GM06990 (cell line): Measurements from ENCODE around the gene REEP1.

Experiments
- DNase-seq: peaks from one replicate; pipeline ENCODE4 v3.0.0-alpha.2; 2011; ENCODE audit not compliant: insufficient read length; ENCODE audit errors: extremely low read depth
- H3K27me3 ChIP-seq: replicated peaks from 2 replicates; pipeline ENCODE4 v1.6.0; 2011; ENCODE audit warnings: low read length; ENCODE audit not compliant: control insufficient read depth, insufficient read depth
- H3K36me3 ChIP-seq: 2 replicates; pipeline ENCODE4 v1.5.1; 2011; ENCODE audit warnings: low read length; ENCODE audit not compliant: control insufficient read depth, insufficient read depth
- H3K4me3 ChIP-seq: replicated peaks from 2 replicates; pipeline ENCODE4 v1.5.1; 2011; ENCODE audit warnings: low read depth, mild to moderate bottlenecking, control low read depth, low read length
- CTCF ChIP-seq: IDR thresholded peaks from 2 replicates; pipeline ENCODE4 v1.5.1; 2011; ENCODE audit warnings: low read length, control low read depth, mild to moderate bottlenecking, inconsistent platforms; ENCODE audit not compliant: insufficient read depth, poor library complexity, severe bottlenecking

Gene REEP1

GRCh38 chr2:86186431-86186830, 151.0 kb downstream of the REEP1 start:
- no peak overlapping the region for H3K4me3 ChIP-seq
- TF ChIP-seq CTCF = no peak
- H3K27me3 ChIP-seq = no peaks in the 10 kb centered on the region
- no peaks in the 10 kb centered on the region; the same call in none of the 2 replicates for H3K36me3 ChIP-seq
- no peak for DNase-seq

- Histone ChIP-seq H3K27me3 (no peaks in the 10 kb centered on the region), H3K36me3 (no peaks in the 10 kb centered on the region; the same call in none of the 2 replicates), H3K4me3 (no peak overlapping the region)
- no peak for DNase-seq
- TF ChIP-seq CTCF = no peak
These were observed 151.8 kb downstream of the REEP1 start for GRCh38 chr2:86185517-86186212.

- H3K27me3 ChIP-seq = no peaks in the 10 kb centered on the region
- no peak for TF ChIP-seq CTCF
- H3K36me3 ChIP-seq = peaks cover 6% of the 10 kb centered on the region
- DNase-seq = no peak
- no peak overlapping the region for H3K4me3 ChIP-seq
These were observed 160.8 kb downstream of the REEP1 start for GRCh38 chr2:86176597-86176996.

GRCh38 chr2:86175828-86176227, 161.6 kb downstream of the REEP1 start:
- no peak for TF ChIP-seq CTCF
- no peak for DNase-seq
- Histone ChIP-seq H3K4me3 (no peak overlapping the region), H3K27me3 (no peaks in the 10 kb centered on the region), H3K36me3 (peaks cover 6% of the 10 kb centered on the region)

GRCh38 chr2:86174445-86174844, 163.0 kb downstream of the REEP1 start:
- Histone ChIP-seq H3K4me3 (no peak overlapping the region), H3K27me3 (no peaks in the 10 kb centered on the region), H3K36me3 (peaks cover 3% of the 10 kb centered on the region)
- TF ChIP-seq CTCF = no peak
- no peak for DNase-seq

- Histone ChIP-seq H3K27me3 (no peaks in the 10 kb centered on the region), H3K36me3 (peaks cover 3% of the 10 kb centered on the region), H3K4me3 (no peak overlapping the region)
- no peak for TF ChIP-seq CTCF
- no peak for DNase-seq
These were observed 164.8 kb downstream of the REEP1 start for GRCh38 chr2:86172610-86173009.
